Measurements from ENCODE around the gene SHTN1. TPM values are rescaled to one million over a fixed set of nuclear protein-coding genes. Genes with fewer than 3 reads are reported as not detected.

SHTN1 gene
- total RNA-seq, 4 donors from 2014 or later: 16.8 to 45.8 (median 20.4) TPM

DNA sequence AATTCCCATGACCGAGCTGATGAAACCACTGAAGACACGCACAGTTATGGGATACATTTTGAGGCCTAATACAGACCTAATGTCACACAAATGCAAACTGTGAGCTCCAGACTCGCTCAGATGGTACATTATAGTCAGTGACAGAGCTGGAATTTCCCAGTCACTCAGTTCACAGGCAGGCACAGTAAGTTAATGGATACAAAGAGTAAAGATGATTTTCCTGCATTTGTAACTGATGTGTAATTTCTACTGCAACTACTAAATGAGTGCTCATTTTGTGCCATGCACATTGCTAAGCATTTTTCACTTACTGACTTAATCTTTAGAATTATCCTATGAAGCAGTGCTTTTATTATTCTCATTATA is 99.2 kb downstream of the SHTN1 start:
- H3K9me3 ChIP-seq: no peaks in the 10 kb centered on the region
- TF ChIP-seq POLR2A (IDR thresholded peaks at IDR 0.05) (no peak), EP300 (IDR thresholded peaks at IDR 0.05; ENCODE audit: low read depth) (no peak), POLR2AphosphoS5 (IDR thresholded peaks at IDR 0.05) (no peak)
- TF ChIP-seq, protein P1, sequence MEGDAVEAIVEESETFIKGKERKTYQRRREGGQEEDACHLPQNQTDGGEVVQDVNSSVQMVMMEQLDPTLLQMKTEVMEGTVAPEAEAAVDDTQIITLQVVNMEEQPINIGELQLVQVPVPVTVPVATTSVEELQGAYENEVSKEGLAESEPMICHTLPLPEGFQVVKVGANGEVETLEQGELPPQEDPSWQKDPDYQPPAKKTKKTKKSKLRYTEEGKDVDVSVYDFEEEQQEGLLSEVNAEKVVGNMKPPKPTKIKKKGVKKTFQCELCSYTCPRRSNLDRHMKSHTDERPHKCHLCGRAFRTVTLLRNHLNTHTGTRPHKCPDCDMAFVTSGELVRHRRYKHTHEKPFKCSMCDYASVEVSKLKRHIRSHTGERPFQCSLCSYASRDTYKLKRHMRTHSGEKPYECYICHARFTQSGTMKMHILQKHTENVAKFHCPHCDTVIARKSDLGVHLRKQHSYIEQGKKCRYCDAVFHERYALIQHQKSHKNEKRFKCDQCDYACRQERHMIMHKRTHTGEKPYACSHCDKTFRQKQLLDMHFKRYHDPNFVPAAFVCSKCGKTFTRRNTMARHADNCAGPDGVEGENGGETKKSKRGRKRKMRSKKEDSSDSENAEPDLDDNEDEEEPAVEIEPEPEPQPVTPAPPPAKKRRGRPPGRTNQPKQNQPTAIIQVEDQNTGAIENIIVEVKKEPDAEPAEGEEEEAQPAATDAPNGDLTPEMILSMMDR (IDR thresholded peaks at IDR 0.05): no peak
- H3K27ac ChIP-seq: no peak overlapping the region
- no peaks in the 10 kb centered on the region for H3K27me3 ChIP-seq
- intact Hi-C loops (cut with DNase I; ENCODE audit: low total_unique reads) (no loop called here), in situ Hi-C loops (cut with MboI; ENCODE audit: low pct_ligation_motif_present in 1 of 4, low pct_unique_long_range_greater_than_20kb in 1 of 4, low sequenced_read_pairs in 3 of 4) (no loop called here)
- H3K36me3 ChIP-seq: no peaks in the 10 kb centered on the region
- H3K4me1 ChIP-seq: no peaks in the 10 kb centered on the region
- no peak for DNase-seq
- WGBS, 2 donors (ENCODE audit: low coverage in 1 of 2): 87 to 94% methylated on average over 3 of the region's 3 CpGs
- H3K4me3 ChIP-seq: no peak overlapping the region

GRCh38 chr10:116899626-116900025 is 105.4 kb downstream of the SHTN1 start:
- no peaks in the 10 kb centered on the region for H3K27me3 ChIP-seq
- H3K4me3 ChIP-seq: no peak overlapping the region
- no peaks in the 10 kb centered on the region for H3K36me3 ChIP-seq
- intact Hi-C loops (cut with DNase I; ENCODE audit: low total_unique reads) (no loop called here), in situ Hi-C loops (cut with MboI; ENCODE audit: low pct_ligation_motif_present in 1 of 4, low pct_unique_long_range_greater_than_20kb in 1 of 4, low sequenced_read_pairs in 3 of 4) (no loop called here)
- H3K4me1 ChIP-seq: no peaks in the 10 kb centered on the region
- DNase-seq: no peak
- no peak overlapping the region for H3K27ac ChIP-seq
- TF ChIP-seq POLR2AphosphoS5 (IDR thresholded peaks at IDR 0.05): no peak
- no peak for TF ChIP-seq POLR2A (IDR thresholded peaks at IDR 0.05)
- TF ChIP-seq, protein P1 (IDR thresholded peaks at IDR 0.05): no peak
- no peak for TF ChIP-seq EP300 (IDR thresholded peaks at IDR 0.05; ENCODE audit: low read depth)
- H3K9me3 ChIP-seq: no peaks in the 10 kb centered on the region
- 85 to 93% methylated on average over 3 to 4 of the region's 4 CpGs for WGBS, 2 donors (ENCODE audit: low coverage in 1 of 2)

DNA sequence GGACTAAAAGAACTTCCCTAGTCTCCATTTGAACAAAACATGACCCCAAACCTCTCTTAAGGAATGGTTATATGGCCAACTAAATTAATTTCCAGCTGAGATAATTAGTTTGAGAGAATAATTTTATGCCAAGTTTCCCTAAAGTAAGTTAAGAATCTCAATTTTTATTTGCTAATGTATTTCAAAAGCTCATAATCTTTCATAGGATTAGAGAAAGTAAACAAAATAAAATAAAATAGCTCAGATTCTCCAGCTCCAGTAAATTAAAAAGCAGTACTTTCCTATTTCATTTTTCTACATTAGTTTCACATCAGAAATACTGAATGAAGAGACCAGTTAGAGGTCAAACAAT is 111.3 kb downstream of the SHTN1 start:
- no peaks in the 10 kb centered on the region for H3K36me3 ChIP-seq
- intact Hi-C loops (cut with DNase I; ENCODE audit: low total_unique reads) (no loop called here), in situ Hi-C loops (cut with MboI; ENCODE audit: low pct_ligation_motif_present in 1 of 4, low pct_unique_long_range_greater_than_20kb in 1 of 4, low sequenced_read_pairs in 3 of 4) (no loop called here)
- no peak overlapping the region for H3K27ac ChIP-seq
- no peak for DNase-seq
- H3K4me3 ChIP-seq: no peak overlapping the region
- no peaks in the 10 kb centered on the region for H3K27me3 ChIP-seq
- TF ChIP-seq POLR2AphosphoS5 (IDR thresholded peaks at IDR 0.05) (no peak), EP300 (IDR thresholded peaks at IDR 0.05; ENCODE audit: low read depth) (no peak), POLR2A (IDR thresholded peaks at IDR 0.05) (no peak)
- TF ChIP-seq, protein P1 (IDR thresholded peaks at IDR 0.05): no peak
- H3K4me1 ChIP-seq: peaks cover 0 to 8% (median 2%) of the 10 kb centered on the region in 4 donors
- H3K9me3 ChIP-seq: no peaks in the 10 kb centered on the region

DNA sequence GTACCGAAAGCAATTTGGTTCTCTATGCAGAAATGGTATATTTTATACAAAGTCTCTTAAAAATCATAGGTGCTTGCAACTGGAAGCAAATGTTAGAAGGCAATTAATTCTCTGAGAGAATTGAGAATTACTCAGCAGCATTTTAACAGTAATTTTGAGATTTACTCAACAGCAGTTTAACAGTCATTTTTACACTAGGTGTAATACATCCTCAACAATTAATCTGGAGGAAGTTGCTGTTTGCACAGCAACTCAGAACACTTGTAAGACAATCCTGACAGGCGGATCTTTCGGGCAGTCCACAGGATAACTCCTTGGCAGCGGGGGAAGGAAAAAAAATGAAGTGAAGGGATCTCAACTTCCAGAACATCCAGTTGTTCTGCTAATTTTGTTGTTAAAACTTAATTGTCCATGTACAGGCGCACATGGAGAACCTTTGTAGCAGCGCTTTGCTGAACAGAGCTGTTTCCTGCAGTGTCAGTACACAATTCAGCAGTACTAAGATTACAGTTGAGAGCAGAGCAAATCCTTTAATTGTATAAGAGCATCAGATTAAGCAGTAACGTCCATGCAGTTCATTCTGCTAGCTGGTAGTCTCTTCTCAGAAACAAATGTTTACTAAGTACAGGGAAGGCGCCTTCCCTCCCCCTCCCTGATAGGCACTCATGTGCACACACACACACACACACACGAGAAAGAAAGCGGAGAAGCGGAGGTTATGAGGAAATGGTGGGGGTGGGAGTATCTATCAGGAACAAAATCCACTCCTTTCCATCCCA is 111.9 kb downstream of the SHTN1 start:
- no peak overlapping the region for H3K27ac ChIP-seq
- no peak overlapping the region for H3K4me3 ChIP-seq
- TF ChIP-seq, protein P1 (IDR thresholded peaks at IDR 0.05): no peak
- TF ChIP-seq POLR2A (IDR thresholded peaks at IDR 0.05) (no peak), EP300 (IDR thresholded peaks at IDR 0.05; ENCODE audit: low read depth) (no peak), POLR2AphosphoS5 (IDR thresholded peaks at IDR 0.05) (no peak)
- H3K4me1 ChIP-seq: peaks cover 0 to 10% (median 4%) of the 10 kb centered on the region in 4 donors
- no peaks in the 10 kb centered on the region for H3K27me3 ChIP-seq
- in situ Hi-C loops (cut with MboI; ENCODE audit: low pct_ligation_motif_present in 1 of 4, low pct_unique_long_range_greater_than_20kb in 1 of 4, low sequenced_read_pairs in 3 of 4): no loop called here
- intact Hi-C loops (cut with DNase I; ENCODE audit: low total_unique reads): no loop called here
- no peak for DNase-seq
- H3K36me3 ChIP-seq: no peaks in the 10 kb centered on the region
- no peaks in the 10 kb centered on the region for H3K9me3 ChIP-seq
- 36 to 60% methylated on average over 7 to 11 of the region's 11 CpGs for WGBS, 2 donors (ENCODE audit: low coverage in 1 of 2)
